Hepatocyte (in vitro differentiated cells): ENCODE data around the gene ATP23.

ENCODE experiments used
- EZH2 ChIP-seq: fragments of 200-600 bp; sonication (generic); IDR thresholded peaks from 2 replicates; pipeline ENCODE4 v1.6.1; 2016; ENCODE audit warnings: antibody characterized with exemption, mild to moderate bottlenecking, borderline replicate concordance
- EZH2phosphoT487 ChIP-seq: fragments of 200-600 bp; sonication (generic); IDR thresholded peaks from one replicate; pipeline ENCODE4 v1.6.1; 2018; ENCODE audit warnings: antibody characterized with exemption, mild to moderate bottlenecking, low read depth, moderate library complexity; ENCODE audit not compliant: unreplicated experiment, severe bottlenecking
- TF ChIP-seq, protein P1 (sequence below): fragments of 200-600 bp; sonication (generic); IDR thresholded peaks from 2 replicates; pipeline ENCODE4 v1.5.1; 2016; ENCODE audit warnings: antibody characterized with exemption, mild to moderate bottlenecking; ENCODE audit not compliant: poor library complexity

DNA sequence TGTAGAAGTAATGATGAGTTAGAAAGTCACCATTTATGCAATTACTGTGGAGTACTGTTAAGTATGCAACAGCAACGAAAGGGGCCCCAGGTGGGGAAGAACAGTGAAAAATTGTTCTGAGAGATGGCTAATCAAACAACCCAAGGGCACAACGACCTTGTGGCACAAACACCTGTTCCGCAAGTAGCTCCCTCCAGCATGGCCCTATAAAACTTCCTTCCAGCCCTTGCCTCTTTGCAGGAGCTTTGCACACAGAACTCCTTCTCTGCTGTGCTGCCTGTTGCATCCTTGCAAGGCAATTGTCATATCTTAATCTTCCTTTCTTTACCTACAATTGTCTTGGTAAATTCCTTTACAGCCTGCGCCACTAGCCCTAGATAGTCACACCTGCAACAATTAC is 23.2 kb upstream of the ATP23 start:
- TF ChIP-seq, protein P1, sequence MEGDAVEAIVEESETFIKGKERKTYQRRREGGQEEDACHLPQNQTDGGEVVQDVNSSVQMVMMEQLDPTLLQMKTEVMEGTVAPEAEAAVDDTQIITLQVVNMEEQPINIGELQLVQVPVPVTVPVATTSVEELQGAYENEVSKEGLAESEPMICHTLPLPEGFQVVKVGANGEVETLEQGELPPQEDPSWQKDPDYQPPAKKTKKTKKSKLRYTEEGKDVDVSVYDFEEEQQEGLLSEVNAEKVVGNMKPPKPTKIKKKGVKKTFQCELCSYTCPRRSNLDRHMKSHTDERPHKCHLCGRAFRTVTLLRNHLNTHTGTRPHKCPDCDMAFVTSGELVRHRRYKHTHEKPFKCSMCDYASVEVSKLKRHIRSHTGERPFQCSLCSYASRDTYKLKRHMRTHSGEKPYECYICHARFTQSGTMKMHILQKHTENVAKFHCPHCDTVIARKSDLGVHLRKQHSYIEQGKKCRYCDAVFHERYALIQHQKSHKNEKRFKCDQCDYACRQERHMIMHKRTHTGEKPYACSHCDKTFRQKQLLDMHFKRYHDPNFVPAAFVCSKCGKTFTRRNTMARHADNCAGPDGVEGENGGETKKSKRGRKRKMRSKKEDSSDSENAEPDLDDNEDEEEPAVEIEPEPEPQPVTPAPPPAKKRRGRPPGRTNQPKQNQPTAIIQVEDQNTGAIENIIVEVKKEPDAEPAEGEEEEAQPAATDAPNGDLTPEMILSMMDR, result no peak
- no peak for TF ChIP-seq EZH2
- TF ChIP-seq EZH2phosphoT487, result no peak
